SU-DHL-6 (cell line): ENCODE measurements around the gene RAB6B.

ENCODE experiments used
- H2AFZ ChIP-seq: fragments of 200-600 bp; sonication (generic); 2 replicates; pipeline ENCODE4 v1.6.1; 2014; ENCODE audit warnings: low read depth, mild to moderate bottlenecking, moderate library complexity, mixed read lengths, antibody characterized with exemption, low read length; ENCODE audit not compliant: severe bottlenecking
- H3F3A ChIP-seq: fragments of 200-600 bp; shearing (Covaris generic); 2 replicates; pipeline ENCODE4 v1.6.0; 2016; ENCODE audit warnings: antibody characterized with exemption, mild to moderate bottlenecking; ENCODE audit not compliant: insufficient read depth
- H3K27ac ChIP-seq: fragments of 200-600 bp; sonication (generic); 2 replicates; pipeline ENCODE4 v1.5.1; 2016; ENCODE audit warnings: low read depth, mild to moderate bottlenecking, low read length, moderate library complexity, mixed read lengths
- H3K27me3 ChIP-seq: fragments of 200-600 bp; sonication (generic), shearing (Covaris generic); 2 replicates; pipeline ENCODE4 v1.6.0; 2014; ENCODE audit warnings: mild to moderate bottlenecking, low read length
- H3K36me3 ChIP-seq: fragments of 200-600 bp; sonication (generic); 2 replicates; pipeline ENCODE4 v1.6.1; 2014; ENCODE audit warnings: mild to moderate bottlenecking, low read length, mixed read lengths
- H3K4me2 ChIP-seq: fragments of 300-600, 200-600 bp; shearing (Covaris generic), sonication (generic); 2 replicates; pipeline ENCODE4 v1.6.0; 2014; ENCODE audit warnings: low read length, low read depth, mild to moderate bottlenecking; ENCODE audit not compliant: poor library complexity, severe bottlenecking
- H3K4me3 ChIP-seq: fragments of 200-600 bp; sonication (generic); 2 replicates; pipeline ENCODE4 v1.5.1; 2014; ENCODE audit warnings: antibody characterized with exemption, low read length, mild to moderate bottlenecking, mixed read lengths; ENCODE audit not compliant: insufficient read depth, poor library complexity, severe bottlenecking
- H3K79me2 ChIP-seq: fragments of 200-600 bp; sonication (generic); 2 replicates; pipeline ENCODE4 v1.6.1; 2014; ENCODE audit warnings: mild to moderate bottlenecking, low read length, moderate library complexity; ENCODE audit not compliant: insufficient read depth
- H3K9ac ChIP-seq: fragments of 200-600 bp; sonication (generic); 2 replicates; pipeline ENCODE4 v1.7.0; 2014; ENCODE audit warnings: mild to moderate bottlenecking, low read length
- H3K9me2 ChIP-seq: fragments of 200-600 bp; sonication (generic); replicated peaks from 2 replicates; pipeline ENCODE4 v1.6.1; 2014; ENCODE audit warnings: low read length; ENCODE audit not compliant: insufficient read depth
- H3K9me3 ChIP-seq: fragments of 200-600 bp; sonication (generic); 2 replicates; pipeline ENCODE4 v1.6.1; 2014; ENCODE audit warnings: low read length, mixed read lengths; ENCODE audit not compliant: insufficient read depth
- H4K20me1 ChIP-seq: fragments of 200-600 bp; sonication (generic); 2 replicates; pipeline ENCODE4 v1.6.1; 2014; ENCODE audit warnings: low read depth, mild to moderate bottlenecking, antibody characterized with exemption, low read length, moderate library complexity, mixed read lengths
- EZH2phosphoT487 ChIP-seq: fragments of 200-600 bp; sonication (generic), shearing (Covaris generic); conservative IDR thresholded peaks from 2 replicates; pipeline ENCODE4 v1.6.1; 2018; ENCODE audit warnings: mild to moderate bottlenecking, antibody characterized with exemption, low read length, moderate library complexity, mixed read lengths
- TF ChIP-seq, protein P1 (sequence below): fragments of 200-600 bp; sonication (generic); IDR thresholded peaks from one replicate; pipeline ENCODE4 v1.5.1; 2017; ENCODE audit warnings: antibody characterized with exemption, mild to moderate bottlenecking, low read length, moderate library complexity; ENCODE audit not compliant: insufficient read depth, poor library complexity, severe bottlenecking

The RAB6B gene

DNA sequence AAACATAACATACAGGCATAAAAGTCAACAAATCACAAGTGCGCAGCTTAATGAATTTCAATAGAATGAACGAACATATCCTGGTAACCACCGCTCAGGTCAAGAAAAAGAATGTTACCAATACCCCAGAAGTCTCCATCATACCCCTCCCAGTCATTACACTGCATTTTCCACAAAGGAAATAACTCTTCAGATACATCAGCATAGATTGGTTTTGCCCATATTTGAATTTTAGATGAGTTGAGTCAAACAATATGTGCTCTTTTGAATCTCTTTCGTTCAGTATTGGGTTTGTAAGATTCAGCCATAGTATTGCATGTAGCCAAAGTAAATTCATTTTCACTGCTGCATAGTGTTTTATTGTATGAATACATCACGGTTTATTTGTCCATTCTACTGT, 6.2 kb upstream of the RAB6B start:
- no peaks in the 10 kb centered on the region for H3K79me2 ChIP-seq
- H3K36me3 ChIP-seq, result no peaks in the 10 kb centered on the region
- no peaks in the 10 kb centered on the region for H3K27me3 ChIP-seq
- no peak overlapping the region for H3K4me3 ChIP-seq
- H3F3A ChIP-seq, result no peaks in the 10 kb centered on the region
- H3K4me2 ChIP-seq, result no peak overlapping the region
- no peak overlapping the region for H2AFZ ChIP-seq
- H3K27ac ChIP-seq, result no peak overlapping the region
- H3K9me2 ChIP-seq, result no peaks in the 10 kb centered on the region
- no peaks in the 10 kb centered on the region for H4K20me1 ChIP-seq
- H3K9me3 ChIP-seq, result no peaks in the 10 kb centered on the region
- H3K9ac ChIP-seq, result no peak overlapping the region
- TF ChIP-seq, protein P1, sequence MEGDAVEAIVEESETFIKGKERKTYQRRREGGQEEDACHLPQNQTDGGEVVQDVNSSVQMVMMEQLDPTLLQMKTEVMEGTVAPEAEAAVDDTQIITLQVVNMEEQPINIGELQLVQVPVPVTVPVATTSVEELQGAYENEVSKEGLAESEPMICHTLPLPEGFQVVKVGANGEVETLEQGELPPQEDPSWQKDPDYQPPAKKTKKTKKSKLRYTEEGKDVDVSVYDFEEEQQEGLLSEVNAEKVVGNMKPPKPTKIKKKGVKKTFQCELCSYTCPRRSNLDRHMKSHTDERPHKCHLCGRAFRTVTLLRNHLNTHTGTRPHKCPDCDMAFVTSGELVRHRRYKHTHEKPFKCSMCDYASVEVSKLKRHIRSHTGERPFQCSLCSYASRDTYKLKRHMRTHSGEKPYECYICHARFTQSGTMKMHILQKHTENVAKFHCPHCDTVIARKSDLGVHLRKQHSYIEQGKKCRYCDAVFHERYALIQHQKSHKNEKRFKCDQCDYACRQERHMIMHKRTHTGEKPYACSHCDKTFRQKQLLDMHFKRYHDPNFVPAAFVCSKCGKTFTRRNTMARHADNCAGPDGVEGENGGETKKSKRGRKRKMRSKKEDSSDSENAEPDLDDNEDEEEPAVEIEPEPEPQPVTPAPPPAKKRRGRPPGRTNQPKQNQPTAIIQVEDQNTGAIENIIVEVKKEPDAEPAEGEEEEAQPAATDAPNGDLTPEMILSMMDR, result no peak
- TF ChIP-seq EZH2phosphoT487, result no peak

DNA sequence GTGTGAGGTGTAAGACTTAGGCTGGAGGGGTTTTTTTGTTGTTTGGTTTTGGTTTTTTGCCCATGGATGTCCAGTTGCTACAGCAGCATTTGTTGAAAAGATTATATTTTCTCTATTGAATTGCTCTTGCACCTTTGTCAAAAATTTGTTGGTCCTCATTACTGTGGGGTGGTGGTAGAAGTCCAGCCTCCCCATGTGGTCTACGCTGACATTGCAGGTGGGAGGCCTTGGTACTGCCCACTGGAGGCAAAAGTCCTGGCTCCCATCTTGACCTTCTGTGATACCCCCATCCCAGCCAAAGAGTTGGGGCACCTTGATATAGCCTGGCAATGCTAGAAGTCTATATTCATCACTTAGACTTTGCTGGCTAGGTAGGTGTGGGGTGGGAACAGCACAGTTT, 5.4 kb upstream of the RAB6B start:
- Histone ChIP-seq H4K20me1 (no peaks in the 10 kb centered on the region), H3K9ac (no peak overlapping the region), H3K9me2 (no peaks in the 10 kb centered on the region), H3K4me2 (no peak overlapping the region), H3K27me3 (no peaks in the 10 kb centered on the region), H3K4me3 (no peak overlapping the region), H3K79me2 (no peaks in the 10 kb centered on the region), H3K27ac (no peak overlapping the region), H3K36me3 (no peaks in the 10 kb centered on the region), H3F3A (no peaks in the 10 kb centered on the region), H2AFZ (no peak overlapping the region), H3K9me3 (no peaks in the 10 kb centered on the region)
- TF ChIP-seq EZH2phosphoT487, result no peak
- TF ChIP-seq, protein P1, result no peak

DNA sequence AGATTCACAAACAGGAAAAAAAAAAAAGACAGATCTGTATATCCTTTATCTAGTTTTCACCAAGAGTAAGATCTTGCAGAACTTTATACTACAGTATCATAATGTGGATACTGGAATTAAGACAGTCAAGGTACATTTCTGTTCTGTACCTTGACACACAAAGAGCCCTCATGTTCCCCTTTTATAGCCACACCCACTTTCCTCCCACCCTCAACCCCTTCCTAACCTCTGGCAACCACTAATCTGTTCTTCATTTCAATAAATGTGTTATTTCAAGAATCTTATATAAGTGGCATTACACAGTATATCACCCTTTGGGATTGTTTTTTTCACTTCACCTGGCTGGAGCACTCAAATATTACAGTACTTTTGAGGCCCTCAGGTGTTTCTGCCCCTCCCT, 3.6 kb upstream of the RAB6B start:
- H3K9ac ChIP-seq, result no peak overlapping the region
- H3K4me3 ChIP-seq, result no peak overlapping the region
- no peak overlapping the region for H3K27ac ChIP-seq
- H3K79me2 ChIP-seq, result no peaks in the 10 kb centered on the region
- no peak overlapping the region for H2AFZ ChIP-seq
- no peak overlapping the region for H3K4me2 ChIP-seq
- TF ChIP-seq, protein P1, result no peak
- no peak for TF ChIP-seq EZH2phosphoT487
- no peaks in the 10 kb centered on the region for H4K20me1 ChIP-seq
- no peaks in the 10 kb centered on the region for H3K9me3 ChIP-seq
- no peaks in the 10 kb centered on the region for H3F3A ChIP-seq
- H3K36me3 ChIP-seq, result no peaks in the 10 kb centered on the region
- no peaks in the 10 kb centered on the region for H3K27me3 ChIP-seq
- H3K9me2 ChIP-seq, result no peaks in the 10 kb centered on the region
